ENCODE results near the gene ATAD5. TPM values are rescaled to one million over a fixed set of nuclear protein-coding genes. Genes with fewer than 3 reads are reported as not detected.

The ATAD5 gene
- total and polyA plus RNA-seq, 2 of the 4 experiments (the other 2 are of a cell fraction): 1.0 to 1.3 TPM

GRCh38 chr17:30801671-30802070, 30.1 kb upstream of the ATAD5 start:
- BruUV-seq (replicated peaks): no TSS peak
- intact Hi-C loops (cut with micrococcal nuclease) (no loop called here), in situ Hi-C loops (cut with MboI; ENCODE audit: low sequenced_read_pairs) (no loop called here), dilution Hi-C loops (cut with HindIII; ENCODE audit: low sequenced_read_pairs, unreplicated experiment) (no loop called here)
- Histone ChIP-seq H2AK5ac (ENCODE audit: low read depth, low read length) (no peak overlapping the region), H2AFZ (replicated peaks; ENCODE audit: low read length, poor library complexity) (no peak overlapping the region), H4K5ac (ENCODE audit: low read depth, low read length) (no peak overlapping the region), H3K23ac (ENCODE audit: low read depth, low read length) (no peak overlapping the region), H3K4me2 (ENCODE audit: low read depth, low read length) (no peak overlapping the region), H3K4me1 (ENCODE audit: control insufficient read depth, insufficient read depth, low read length) (no peaks in the 10 kb centered on the region), H3K79me1 (ENCODE audit: low read depth in 1 of 2, low read length in 2 of 2) (peaks cover 9 to 22% of the 10 kb centered on the region in 2 experiments; a peak in 3 of 4 replicates), H4K20me1 (ENCODE audit: insufficient read depth, low read length) (no peaks in the 10 kb centered on the region), H3K4ac (ENCODE audit: low read depth, low read length) (no peak overlapping the region), H3K27me3 (ENCODE audit: control insufficient read depth, insufficient read depth, low read length) (no peaks in the 10 kb centered on the region), H2BK20ac (ENCODE audit: low read depth, low read length) (no peak overlapping the region), H2AK9ac (replicated peaks; ENCODE audit: low read depth, low read length, poor library complexity) (no peak overlapping the region), H2BK15ac (ENCODE audit: low read depth, low read length) (no peak overlapping the region), H3K18ac (ENCODE audit: low read depth, low read length) (no peak overlapping the region), H2BK5ac (ENCODE audit: low read depth, low read length, poor library complexity, severe bottlenecking) (no peak overlapping the region), H3K36me3 (ENCODE audit: control insufficient read depth, insufficient read depth, low read length) (peaks cover 16% of the 10 kb centered on the region), H3K9ac (ENCODE audit: low read depth, low read length) (no peak overlapping the region), H3K9me1 (ENCODE audit: insufficient read depth, low read length) (no peaks in the 10 kb centered on the region), H3K9me3 (ENCODE audit: control insufficient read depth, insufficient read depth, low read length) (no peaks in the 10 kb centered on the region), H3K27ac (ENCODE audit: insufficient read depth, low read length) (no peak overlapping the region), H2BK120ac (ENCODE audit: low read depth, low read length) (no peak overlapping the region), H4K91ac (ENCODE audit: insufficient read depth, low read depth, low read length) (no peak overlapping the region), H3K56ac (ENCODE audit: extremely low read depth, insufficient read depth, low read length) (no peak overlapping the region), H3K4me3 (ENCODE audit: insufficient read depth, low read depth, low read length) (no peak overlapping the region), H4K8ac (ENCODE audit: low read depth in 2 of 2, low read length in 2 of 2) (no peak overlapping the region), H3K14ac (replicated peaks; ENCODE audit: low read depth, low read length) (no peak overlapping the region)
- CTCF ChIA-PET: no interaction called here
- no CpG with 5 or more reads among the region's 1 CpG for WGBS, 2 experiments (ENCODE audit: extremely low coverage in 2 of 2, insufficient read length in 1 of 2)
- DNase-seq (no peak), ATAC-seq (ENCODE audit: low read depth) (no peak)
- POLR2A ChIA-PET (ENCODE audit: unreplicated experiment): no interaction called here
- TF ChIP-seq, protein P1, sequence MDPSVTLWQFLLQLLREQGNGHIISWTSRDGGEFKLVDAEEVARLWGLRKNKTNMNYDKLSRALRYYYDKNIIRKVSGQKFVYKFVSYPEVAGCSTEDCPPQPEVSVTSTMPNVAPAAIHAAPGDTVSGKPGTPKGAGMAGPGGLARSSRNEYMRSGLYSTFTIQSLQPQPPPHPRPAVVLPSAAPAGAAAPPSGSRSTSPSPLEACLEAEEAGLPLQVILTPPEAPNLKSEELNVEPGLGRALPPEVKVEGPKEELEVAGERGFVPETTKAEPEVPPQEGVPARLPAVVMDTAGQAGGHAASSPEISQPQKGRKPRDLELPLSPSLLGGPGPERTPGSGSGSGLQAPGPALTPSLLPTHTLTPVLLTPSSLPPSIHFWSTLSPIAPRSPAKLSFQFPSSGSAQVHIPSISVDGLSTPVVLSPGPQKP (IDR thresholded peaks at IDR 0.05; ENCODE audit: borderline replicate concordance, low read depth, low read length): no peak
- TF ChIP-seq BHLHE40 (IDR thresholded peaks at IDR 0.05; ENCODE audit: low read depth, low read length) (no peak), FOS (IDR thresholded peaks at IDR 0.05; ENCODE audit: low read depth, low read length) (no peak), POLR2A (IDR thresholded peaks at IDR 0.05; ENCODE audit: low read depth, low read length) (no peak), MAFK (IDR thresholded peaks at IDR 0.05; ENCODE audit: low read depth, low read length) (no peak), RAD21 (IDR thresholded peaks at IDR 0.05; ENCODE audit: low read length) (no peak), NFE2L2 (IDR thresholded peaks at IDR 0.05; ENCODE audit: low read depth, low read length) (no peak)
